ENCODE measurements around the gene SEC31B. TPM values are rescaled to one million over a fixed set of nuclear protein-coding genes. Genes with fewer than 3 reads are reported as not detected.
A peak's percentile ranks its signal among the peaks of the same experiment; 100 is the strongest.

SEC31B gene
- total RNA-seq, 1 donor from 2014 or later: 1.6 TPM

GRCh38 chr10:100479037-100479436 is 40.6 kb downstream of the SEC31B start:
- DNase-seq (ENCODE audit: low read depth) (no peak), FAIRE-seq (no peak)
- Histone ChIP-seq H3K27me3 (ENCODE audit: control insufficient read depth, insufficient read depth, low read length) (peaks cover 4% of the 10 kb centered on the region), H3K36me3 (ENCODE audit: control insufficient read depth, insufficient read depth, low read length) (no peaks in the 10 kb centered on the region), H3K4me3 (ENCODE audit: low read depth, low read length) (no peak overlapping the region)
- TF ChIP-seq CTCF (IDR thresholded peaks at IDR 0.05; ENCODE audit: insufficient read depth, low read length, severe bottlenecking): no peak

GRCh38 chr10:100477970-100478369 is 41.7 kb downstream of the SEC31B start:
- TF ChIP-seq CTCF (IDR thresholded peaks at IDR 0.05; ENCODE audit: insufficient read depth, low read length, severe bottlenecking): no peak
- DNase-seq (ENCODE audit: low read depth): no peak
- no peaks in the 10 kb centered on the region for H3K36me3 ChIP-seq (ENCODE audit: control insufficient read depth, insufficient read depth, low read length)
- no peak for FAIRE-seq
- H3K4me3 ChIP-seq (ENCODE audit: low read depth, low read length): no peak overlapping the region
- H3K27me3 ChIP-seq (ENCODE audit: control insufficient read depth, insufficient read depth, low read length): peaks cover 4% of the 10 kb centered on the region

GRCh38 chr10:100470367-100470766 is 49.3 kb downstream of the SEC31B start:
- TF ChIP-seq CTCF (IDR thresholded peaks at IDR 0.05; ENCODE audit: insufficient read depth, low read length, severe bottlenecking): no peak
- H3K27me3 ChIP-seq (ENCODE audit: control insufficient read depth, insufficient read depth, low read length): peaks cover 4% of the 10 kb centered on the region
- FAIRE-seq (no peak), DNase-seq (ENCODE audit: low read depth) (peak; percentile 21)
- no peak overlapping the region for H3K4me3 ChIP-seq (ENCODE audit: low read depth, low read length)
- no peaks in the 10 kb centered on the region for H3K36me3 ChIP-seq (ENCODE audit: control insufficient read depth, insufficient read depth, low read length)

GRCh38 chr10:100469756-100470155 is 49.9 kb downstream of the SEC31B start:
- peaks cover 4% of the 10 kb centered on the region for H3K27me3 ChIP-seq (ENCODE audit: control insufficient read depth, insufficient read depth, low read length)
- FAIRE-seq: no peak
- TF ChIP-seq CTCF (IDR thresholded peaks at IDR 0.05; ENCODE audit: insufficient read depth, low read length, severe bottlenecking): no peak
- no peaks in the 10 kb centered on the region for H3K36me3 ChIP-seq (ENCODE audit: control insufficient read depth, insufficient read depth, low read length)
- H3K4me3 ChIP-seq (ENCODE audit: low read depth, low read length): no peak overlapping the region
- DNase-seq (ENCODE audit: low read depth): no peak

GRCh38 chr10:100468978-100469377 is 50.7 kb downstream of the SEC31B start:
- no peak for DNase-seq (ENCODE audit: low read depth)
- peaks cover 4% of the 10 kb centered on the region for H3K27me3 ChIP-seq (ENCODE audit: control insufficient read depth, insufficient read depth, low read length)
- no peaks in the 10 kb centered on the region for H3K36me3 ChIP-seq (ENCODE audit: control insufficient read depth, insufficient read depth, low read length)
- FAIRE-seq: no peak
- TF ChIP-seq CTCF (IDR thresholded peaks at IDR 0.05; ENCODE audit: insufficient read depth, low read length, severe bottlenecking): no peak
- H3K4me3 ChIP-seq (ENCODE audit: low read depth, low read length): no peak overlapping the region

GRCh38 chr10:100468322-100468721 is 51.3 kb downstream of the SEC31B start:
- Histone ChIP-seq H3K27me3 (ENCODE audit: control insufficient read depth, insufficient read depth, low read length) (peaks cover 6% of the 10 kb centered on the region), H3K36me3 (ENCODE audit: control insufficient read depth, insufficient read depth, low read length) (no peaks in the 10 kb centered on the region), H3K4me3 (ENCODE audit: low read depth, low read length) (no peak overlapping the region)
- TF ChIP-seq CTCF (IDR thresholded peaks at IDR 0.05; ENCODE audit: insufficient read depth, low read length, severe bottlenecking): no peak
- FAIRE-seq (no peak), DNase-seq (ENCODE audit: low read depth) (no peak)
